Measurements from ENCODE around the gene RHPN2.

RHPN2 gene

DNA sequence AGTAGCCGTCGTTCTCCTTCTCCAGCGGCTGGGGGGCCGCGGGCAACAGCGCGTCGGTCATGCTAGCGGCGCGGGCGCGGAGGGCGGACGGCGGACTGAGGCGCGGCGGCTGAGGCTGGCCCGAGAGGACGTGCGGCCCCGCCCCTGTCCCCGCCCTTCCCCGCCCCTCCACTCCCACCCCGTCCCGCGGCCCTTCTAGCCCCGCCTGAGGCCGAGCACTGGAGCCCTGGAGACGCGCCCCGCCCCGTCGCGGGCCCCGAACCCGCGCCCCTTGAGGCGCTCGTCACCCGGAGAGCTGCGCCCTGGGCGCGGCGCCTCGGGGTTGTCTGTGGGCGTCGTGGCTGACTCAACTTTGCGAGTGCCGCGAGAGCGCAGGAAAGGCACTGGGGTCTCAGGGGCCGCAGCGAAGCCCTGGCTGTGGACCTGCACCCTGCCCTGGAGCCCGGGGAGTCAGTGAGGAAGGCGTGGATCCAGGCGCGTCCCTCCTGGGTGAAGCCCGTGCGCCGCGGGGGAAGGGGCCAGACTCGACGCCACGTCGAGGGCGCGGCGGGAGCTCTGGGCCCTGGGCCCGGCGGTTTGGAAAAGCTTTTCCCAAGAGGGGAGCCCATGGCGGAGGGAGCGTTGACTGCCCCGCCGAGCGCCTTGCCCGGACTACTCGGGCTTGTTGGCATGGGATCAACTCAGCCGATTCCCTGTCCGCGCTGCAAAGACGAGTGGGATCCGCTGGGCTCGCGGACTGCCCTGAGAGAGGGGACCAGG is at the start of gene RHPN2:
Gene RHPN2 (minus strand): TSS at position 97 of the 759 bp plus-strand sequence. CDS start 36 bp downstream, at position 61.
- peak; percentile 26 for DNase-seq

DNA sequence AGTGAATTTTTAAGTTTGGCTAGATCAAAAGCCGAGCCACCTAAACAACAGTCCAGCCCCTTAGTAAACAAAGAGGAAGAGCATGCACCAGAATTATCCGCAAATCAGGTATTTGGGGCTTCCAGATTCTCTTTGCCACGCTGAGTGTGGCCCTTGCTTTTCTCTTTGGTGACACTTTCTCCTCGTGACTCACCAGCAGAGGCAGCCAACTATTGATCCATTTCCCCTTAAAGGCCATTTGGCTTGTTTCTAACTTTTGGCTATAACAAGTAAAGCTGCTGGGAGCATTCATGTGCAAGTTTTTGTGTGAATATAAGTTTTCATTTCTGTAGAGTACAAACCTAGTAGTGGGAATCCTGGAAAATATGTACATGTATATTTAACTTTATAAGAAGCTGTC is 49.6 kb upstream of the RHPN2 start:
- no peak for DNase-seq

- DNase-seq, result no peak
Observed at GRCh38 chr19:33111587-33111986, 46.9 kb upstream of the RHPN2 start.

DNA sequence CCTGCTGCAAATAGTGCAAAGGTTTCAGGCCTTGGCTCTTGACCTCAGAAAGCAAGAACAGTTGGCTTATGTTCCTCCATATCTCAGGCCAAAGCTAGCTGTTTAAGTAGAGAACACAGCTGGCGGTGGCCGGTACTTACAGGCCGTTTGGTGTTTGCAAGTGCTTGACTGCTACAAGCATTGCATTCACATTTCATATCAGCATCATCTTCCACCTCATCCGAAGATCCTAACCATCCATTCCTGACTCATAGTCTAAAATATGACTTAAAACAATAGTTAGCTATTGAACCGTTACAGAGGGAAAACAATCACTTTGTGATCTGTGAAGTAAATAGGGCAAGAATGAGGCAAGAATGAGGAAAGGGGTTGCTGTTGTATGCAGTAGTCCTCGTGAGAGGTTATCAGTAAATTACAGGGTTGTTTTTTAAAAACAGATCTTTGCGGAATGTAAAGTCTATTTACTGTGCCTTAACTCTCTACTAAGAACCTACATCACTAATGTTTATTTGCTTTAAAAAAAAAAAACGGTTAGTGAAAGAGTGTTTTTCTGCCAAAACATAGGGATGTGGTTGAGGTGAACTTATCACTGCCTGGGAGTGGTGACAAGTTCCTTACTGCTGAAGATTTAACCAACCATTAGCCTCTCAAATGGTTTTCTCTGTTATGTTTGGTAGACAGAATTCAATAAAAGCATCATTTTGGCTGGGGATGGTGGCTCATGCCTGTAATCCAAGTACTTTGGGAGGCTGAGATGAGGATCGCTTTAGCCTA is 45.6 kb upstream of the RHPN2 start:
- no peak for DNase-seq

DNA sequence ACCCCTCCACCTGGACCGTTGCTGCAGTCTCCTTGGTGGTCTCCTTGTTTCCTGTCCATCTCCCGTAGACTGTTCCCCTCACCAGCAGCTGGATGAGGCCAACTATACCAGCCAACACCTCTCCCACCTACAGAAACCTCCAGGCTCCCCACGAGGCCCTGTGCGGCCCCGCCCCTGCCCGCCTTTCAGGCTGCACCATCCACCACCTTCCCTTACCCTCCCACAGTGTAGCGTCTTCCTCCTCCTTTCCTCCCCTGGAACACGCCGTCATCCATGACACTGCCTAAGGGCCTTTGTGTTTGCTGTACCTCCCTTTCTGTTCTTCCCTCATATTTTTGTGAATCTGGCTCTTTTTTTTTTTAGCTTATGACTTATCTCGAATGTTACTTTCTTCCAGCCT is 43.5 kb upstream of the RHPN2 start:
- no peak for DNase-seq

GRCh38 chr19:33102893-33103292 is 38.2 kb upstream of the RHPN2 start:
- no peak for DNase-seq

DNA sequence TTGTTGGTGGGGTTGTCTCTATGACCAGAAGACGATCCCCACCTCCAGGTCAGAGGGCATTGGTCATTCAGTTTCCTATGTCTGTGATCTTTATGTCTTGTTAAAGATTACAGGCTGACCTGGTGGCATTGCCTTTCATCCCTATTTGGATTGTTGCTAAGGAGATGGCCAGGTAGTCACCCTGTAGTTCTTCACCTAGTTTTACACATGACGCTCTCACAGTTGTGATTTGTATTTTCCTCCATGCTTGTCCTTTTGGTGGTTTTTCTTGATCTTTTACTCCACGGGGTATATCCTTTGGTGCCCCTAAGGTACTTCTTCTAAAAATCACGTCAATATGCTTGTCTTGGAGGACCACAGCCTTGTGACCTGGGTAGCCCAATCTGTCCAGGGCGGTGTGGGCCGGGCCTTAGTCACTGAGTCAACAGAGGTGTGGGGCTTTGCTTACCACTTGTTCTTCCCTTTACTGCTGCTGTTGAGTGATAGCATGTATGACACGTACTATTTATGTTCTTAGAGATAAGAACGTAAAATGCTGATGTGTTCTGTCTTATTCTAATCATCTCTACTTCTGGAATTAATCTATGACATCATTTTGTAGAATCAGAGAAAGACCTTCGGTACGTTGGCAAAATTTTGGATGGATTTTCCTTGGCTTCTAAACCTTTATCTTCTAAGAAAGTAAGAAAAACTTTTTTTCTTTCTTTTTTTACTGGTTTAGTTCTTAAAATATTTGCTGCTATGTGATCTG is 36.4 kb upstream of the RHPN2 start:
- DNase-seq, result no peak

- no peak for DNase-seq
Observed at GRCh38 chr19:33098055-33098534, 33.4 kb upstream of the RHPN2 start.

DNA sequence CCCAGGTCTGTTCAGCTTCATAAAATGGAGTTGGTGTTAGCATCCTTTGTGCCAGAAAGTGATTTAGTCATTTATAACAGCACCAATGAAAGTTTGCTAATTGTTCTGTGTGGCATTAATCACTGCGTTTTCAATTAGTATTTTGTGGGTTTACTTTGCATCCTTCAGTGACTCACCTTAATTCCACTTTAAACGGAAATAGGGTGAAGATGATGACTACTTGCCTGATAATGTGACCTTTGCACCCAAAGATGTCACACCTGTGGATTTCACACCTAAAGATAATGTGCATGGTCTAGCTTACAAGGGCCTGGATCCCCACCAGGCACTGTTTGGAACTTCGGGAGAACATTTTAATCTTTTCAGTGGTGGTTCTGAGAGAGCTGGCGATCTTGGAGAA is 31.3 kb upstream of the RHPN2 start:
- no peak for DNase-seq

DNA sequence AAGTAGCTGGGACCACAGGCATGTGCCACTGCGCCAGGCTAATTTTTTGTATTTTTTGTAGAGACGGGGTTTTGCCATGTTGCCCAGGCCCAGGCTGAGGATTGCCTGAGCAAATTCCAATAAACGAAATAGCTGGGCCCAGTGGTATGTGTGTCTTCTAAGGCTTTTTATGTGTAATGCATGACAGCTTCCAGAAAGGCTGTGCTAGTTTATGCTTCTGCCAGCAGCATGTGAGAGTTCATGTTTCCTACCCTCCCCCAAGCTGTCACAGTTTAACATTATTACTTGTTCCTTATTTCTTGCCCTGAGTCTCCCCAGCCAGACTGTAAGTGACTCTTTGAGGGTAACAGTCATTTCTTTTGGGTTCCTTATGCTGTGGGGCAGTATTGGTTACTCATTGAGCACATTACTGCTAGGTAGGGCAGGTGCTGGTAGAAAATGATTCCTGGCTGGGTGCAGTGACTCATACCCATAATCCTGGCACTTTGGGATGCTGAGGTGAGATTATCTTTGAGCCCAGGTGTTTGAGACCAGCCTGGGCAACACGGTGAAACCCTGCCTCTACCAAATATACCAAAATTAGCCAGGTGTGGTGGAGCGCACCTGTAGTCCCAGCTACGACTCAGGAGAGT is 29.9 kb upstream of the RHPN2 start:
- no peak for DNase-seq

DNA sequence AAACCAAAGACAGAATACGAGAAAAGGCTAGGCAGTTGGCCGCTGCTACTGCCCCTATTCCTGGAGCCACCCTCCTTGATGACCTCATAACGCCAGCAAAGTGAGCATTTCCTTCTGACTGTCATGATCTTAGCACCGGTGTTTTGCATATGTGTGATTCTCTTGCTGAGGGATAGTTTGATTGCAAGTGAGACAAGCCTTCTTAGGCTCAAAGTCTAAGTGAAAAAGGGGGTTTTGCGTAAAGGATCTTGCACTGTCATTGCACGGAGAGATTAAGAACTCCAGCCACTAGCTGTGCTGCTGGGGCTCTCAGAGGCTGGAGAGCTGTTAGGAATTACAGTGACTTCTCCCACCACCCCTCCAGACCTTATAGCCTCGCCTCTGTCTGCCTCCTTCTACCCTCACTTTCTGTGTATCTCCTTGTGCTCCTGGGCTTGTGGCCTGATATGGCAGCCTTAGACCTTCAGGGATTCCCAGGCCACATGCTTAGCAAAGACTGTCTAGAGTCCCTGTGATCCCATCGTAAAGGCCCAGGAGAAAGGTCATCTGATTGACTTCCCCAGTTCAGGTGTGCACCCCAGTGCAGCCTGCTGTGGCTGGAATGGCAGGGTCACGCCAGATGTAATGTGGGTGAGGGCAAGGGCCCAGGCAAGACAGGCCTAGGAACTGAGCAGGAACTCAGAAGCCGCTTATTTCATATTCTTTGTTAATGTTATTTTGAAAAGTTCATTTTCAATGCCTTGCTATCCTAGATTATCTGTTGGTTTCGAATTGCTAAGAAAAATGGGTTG is 28.9 kb upstream of the RHPN2 start:
- DNase-seq, result no peak

DNA sequence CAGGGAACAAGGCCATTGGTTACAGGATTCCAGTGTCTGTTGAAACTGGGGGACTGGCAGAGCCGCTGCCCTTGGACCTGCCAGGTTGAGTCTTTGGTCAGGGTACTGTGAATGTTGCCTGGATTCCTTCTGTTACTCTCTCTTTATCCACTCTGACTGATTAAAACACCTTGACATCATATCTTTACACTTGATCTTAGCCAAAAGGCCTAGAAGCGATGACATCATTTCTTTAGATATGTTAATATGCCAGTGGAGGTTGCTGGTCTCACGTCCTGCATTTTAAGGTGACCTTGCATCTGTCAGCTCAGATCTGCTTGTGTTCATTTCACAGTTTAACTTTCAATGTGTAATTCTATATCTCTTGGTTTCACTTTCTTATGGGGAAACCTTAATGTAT is 25.5 kb upstream of the RHPN2 start:
- no peak for DNase-seq

DNA sequence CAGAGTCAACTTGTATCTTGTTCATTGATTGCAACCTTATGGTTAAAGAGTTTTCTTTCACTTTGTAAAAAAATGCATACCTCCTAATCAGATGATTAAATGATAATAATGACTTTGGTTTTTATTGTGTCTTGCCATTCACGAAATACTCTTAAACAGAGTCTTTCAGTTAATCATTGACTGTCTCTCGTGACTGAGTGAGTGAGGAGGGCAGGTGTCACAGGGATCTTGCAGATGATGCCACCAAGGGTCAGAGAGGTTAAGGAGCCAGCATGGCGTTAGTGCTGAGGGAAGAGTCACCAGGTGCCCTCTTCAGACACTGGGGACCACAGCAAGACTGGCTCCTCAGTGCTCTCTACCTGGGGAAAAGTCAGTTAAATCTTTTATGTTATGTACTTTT is 24.3 kb upstream of the RHPN2 start:
- DNase-seq, result no peak

DNA sequence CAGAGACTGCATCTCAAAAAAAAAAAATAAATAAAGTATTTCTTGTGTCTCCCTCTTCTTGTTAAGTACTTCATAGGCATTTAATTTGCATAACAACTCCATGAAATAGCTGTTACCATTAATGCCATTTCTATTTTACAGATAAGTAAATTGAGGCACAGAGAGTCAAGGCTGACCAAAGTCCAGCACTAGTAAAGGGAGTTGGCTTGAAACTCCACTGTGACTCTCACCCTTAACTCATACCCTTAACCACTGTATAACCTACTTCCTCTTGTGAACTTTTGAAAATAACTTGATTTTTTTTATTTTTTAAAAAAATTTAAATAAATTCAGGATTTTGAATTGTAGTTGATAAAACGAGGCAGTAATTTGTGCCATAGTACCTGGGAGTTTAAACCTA is 22.3 kb upstream of the RHPN2 start:
- no peak for DNase-seq

- DNase-seq, result peak; percentile 53
Observed at GRCh38 chr19:33085570-33086128, 21.0 kb upstream of the RHPN2 start.

- DNase-seq, result peak; percentile 76
Observed at GRCh38 chr19:33080761-33081681, 16.3 kb upstream of the RHPN2 start, which contains the start of gene GPATCH1. TSS of gene GPATCH1 (plus strand) at chr19:33081181. CDS start at chr19:33081194, 13 bp downstream.

DNA sequence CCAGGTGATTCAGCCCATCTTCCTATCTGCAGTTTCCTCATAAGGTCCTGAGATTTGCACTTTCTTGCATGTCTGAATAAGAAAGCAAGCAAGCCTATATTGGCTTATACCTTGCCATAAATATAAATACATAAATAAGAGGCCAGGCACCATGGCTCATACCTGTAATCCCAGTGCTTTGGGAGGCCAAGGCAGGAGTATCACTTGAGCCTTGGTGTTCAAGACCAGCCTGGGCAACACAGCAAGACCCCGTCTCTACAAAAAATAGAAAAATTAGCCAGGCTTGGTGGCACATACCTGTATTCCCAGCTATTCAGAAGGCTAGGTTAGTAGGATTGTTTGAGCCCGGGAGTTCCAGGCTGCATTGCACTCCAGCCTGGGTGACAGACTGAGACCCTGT is 10.8 kb upstream of the RHPN2 start:
- DNase-seq, result no peak

GRCh38 chr19:33071887-33072286 is 7.2 kb upstream of the RHPN2 start:
- no peak for DNase-seq

DNA sequence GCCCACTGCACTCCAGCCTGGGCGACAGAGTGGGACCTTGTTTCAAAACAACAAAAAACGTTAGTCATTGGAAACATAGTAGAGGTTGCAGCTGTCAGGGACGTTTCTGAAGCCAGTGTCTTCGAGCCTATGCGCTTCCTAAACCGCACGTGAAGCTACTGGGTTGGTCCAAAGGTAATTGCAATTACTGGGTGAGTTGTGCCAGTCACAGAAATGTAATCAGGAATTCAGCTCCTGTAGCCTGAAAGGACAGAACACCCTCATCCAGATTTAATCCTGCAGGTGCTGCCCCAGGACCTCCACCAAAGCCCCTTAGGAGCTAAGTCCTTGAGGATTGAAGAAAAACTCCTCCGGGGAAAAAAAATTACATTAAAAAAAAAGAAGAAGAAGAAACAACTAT is 2.4 kb upstream of the RHPN2 start:
- no peak for DNase-seq

DNA sequence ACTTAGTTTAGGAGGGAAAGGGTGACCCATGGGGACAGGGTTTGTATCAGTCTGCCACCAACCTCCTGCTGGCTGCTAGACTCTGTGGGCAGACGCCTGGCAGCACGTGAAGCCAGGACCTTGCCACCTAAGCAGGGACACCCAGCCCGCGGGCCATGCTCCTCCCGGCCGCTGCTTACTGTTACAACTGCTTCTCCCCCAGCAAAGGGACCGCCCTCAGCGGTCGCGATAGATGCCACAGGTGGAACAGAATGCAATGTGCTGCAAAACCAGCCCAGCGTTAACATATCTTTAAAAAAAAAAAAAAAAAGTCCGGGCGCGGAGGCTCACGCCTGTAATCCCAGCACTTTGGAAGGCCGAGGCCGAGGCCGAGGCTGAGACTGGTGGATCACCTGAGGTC is 1.9 kb upstream of the RHPN2 start:
- no peak for DNase-seq

DNA sequence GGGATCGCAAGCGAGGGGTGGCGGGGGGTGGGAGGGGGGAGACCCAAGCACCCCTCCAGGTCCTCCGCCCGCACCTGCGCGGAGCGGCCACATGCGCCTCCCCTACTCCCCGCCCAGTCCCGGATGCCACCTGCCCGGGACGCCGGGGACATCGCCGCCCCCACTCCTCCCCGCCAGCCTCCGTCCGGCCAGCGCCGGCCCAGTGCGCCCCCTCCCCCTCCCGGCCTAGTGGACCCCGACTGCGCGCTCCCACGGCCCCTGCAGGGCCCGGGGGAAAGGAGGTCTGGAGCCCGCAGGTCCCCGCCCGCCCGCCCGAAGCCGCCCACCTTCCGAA is 263 bp downstream of the RHPN2 start:
- DNase-seq, result no peak

Data from DMS 273 treated with DMSO at 0.1 percent for 48 hours (cell line).